WTC11 (cell line): ENCODE results near the gene PDZD2. TPM values are rescaled to one million over a fixed set of nuclear protein-coding genes. Genes with fewer than 3 reads are reported as not detected.

Experiments
- ATAC-seq: fragments of 200-7000 bp; cut with Tn5 transposase; 2 replicates; pipeline ENCODE4 v1.10.0; 2021; ENCODE audit warnings: mild to moderate bottlenecking, moderate library complexity
- CTCF ChIA-PET: fragments of 300-600 bp; sonication (Branson Sonifier 250); formaldehyde crosslinking; loops from one replicate; lab custom pipeline; 2021; ENCODE audit warnings: antibody characterized with exemption; lab: Charles Lee
- POLR2A ChIA-PET: fragments of 350-600 bp; sonication (Branson Sonifier 250); formaldehyde crosslinking; loops from one replicate; lab custom pipeline; 2021; ENCODE audit warnings: antibody characterized with exemption; lab: Charles Lee
- DNase-seq: peaks from one replicate; pipeline ENCODE4 v3.0.0; 2021; ENCODE audit warnings: low spot score
- H3K27ac Mint-ChIP-seq: 2 replicates; pipeline ENCODE4 v1.8.0; 2021; ENCODE audit warnings: mixed read lengths
- H3K27me3 Mint-ChIP-seq: 2 replicates; pipeline ENCODE4 v1.8.0; 2021; ENCODE audit warnings: low read depth, mild to moderate bottlenecking, moderate library complexity, mixed read lengths
- H3K36me3 Mint-ChIP-seq: 2 replicates; pipeline ENCODE4 v1.8.0; 2021; ENCODE audit warnings: mixed read lengths
- H3K4me1 Mint-ChIP-seq: 2 replicates; pipeline ENCODE4 v1.8.0; 2022; ENCODE audit warnings: mixed read lengths
- H3K4me3 Mint-ChIP-seq: 2 replicates; pipeline ENCODE4 v1.8.0; 2021; ENCODE audit warnings: mild to moderate bottlenecking, moderate library complexity, mixed read lengths
- H3K9me3 Mint-ChIP-seq: 2 replicates; pipeline ENCODE4 v1.8.0; 2021; ENCODE audit warnings: mixed read lengths
- CDX4 ChIP-seq: fragments of 250-450 bp; sonication (Bioruptor Pico); IDR thresholded peaks from 2 replicates; pipeline ENCODE4 v1.9.0; 2021; ENCODE audit warnings: moderate library complexity, mild to moderate bottlenecking, inconsistent platforms, borderline replicate concordance
- CREB1 ChIP-seq: sonication (generic); formaldehyde crosslinking; IDR thresholded peaks from 2 replicates; pipeline ENCODE4 v1.8.0; 2023; ENCODE audit warnings: mild to moderate bottlenecking, missing genetic modification reagents
- CTCF ChIP-seq: fragments of 200-600 bp; IDR thresholded peaks from 2 replicates; pipeline ENCODE4 v1.8.0; 2022; ENCODE audit warnings: antibody characterized with exemption
- E2F5 ChIP-seq: sonication (generic); formaldehyde crosslinking; IDR thresholded peaks from 2 replicates; pipeline ENCODE4 v1.8.1; 2022; ENCODE audit warnings: mild to moderate bottlenecking, moderate library complexity, missing genetic modification reagents
- GRHL2 ChIP-seq: fragments of 250-450 bp; sonication (Bioruptor Pico); IDR thresholded peaks from 2 replicates; pipeline ENCODE4 v1.8.0; 2022; ENCODE audit warnings: mild to moderate bottlenecking, moderate library complexity; ENCODE audit not compliant: insufficient replicate concordance, severe bottlenecking
- HMGA2 ChIP-seq: fragments of 250-450 bp; sonication (Bioruptor Pico); IDR thresholded peaks from 2 replicates; pipeline ENCODE4 v1.4.0; 2021; ENCODE audit warnings: mild to moderate bottlenecking, moderate library complexity
- MLX ChIP-seq: sonication (generic); formaldehyde crosslinking; IDR thresholded peaks from 2 replicates; pipeline ENCODE4 v1.8.1; 2023; ENCODE audit warnings: mild to moderate bottlenecking, missing genetic modification reagents, moderate library complexity
- NFATC4 ChIP-seq: fragments of 250-450 bp; sonication (Bioruptor Pico); IDR thresholded peaks from 2 replicates; pipeline ENCODE4 v1.9.0; 2021; ENCODE audit warnings: mild to moderate bottlenecking
- NR3C1 ChIP-seq: sonication (generic); formaldehyde crosslinking; conservative IDR thresholded peaks from 2 replicates; pipeline ENCODE4 v1.8.1; 2023; ENCODE audit warnings: low read depth, mild to moderate bottlenecking, missing genetic modification reagents
- PRRX2 ChIP-seq: fragments of 250-450 bp; sonication (Bioruptor Pico); IDR thresholded peaks from 2 replicates; pipeline ENCODE4 v1.8.0; 2021; ENCODE audit warnings: mild to moderate bottlenecking
- SMAD3 ChIP-seq: sonication (generic); formaldehyde crosslinking; IDR thresholded peaks from 2 replicates; pipeline ENCODE4 v1.8.0; 2022; ENCODE audit warnings: missing genetic modification reagents, mild to moderate bottlenecking, borderline replicate concordance
- TEAD4 ChIP-seq: sonication (generic); formaldehyde crosslinking; IDR thresholded peaks from 2 replicates; pipeline ENCODE4 v1.8.0; 2022; ENCODE audit warnings: mild to moderate bottlenecking, missing genetic modification reagents
- ZBTB21 ChIP-seq: sonication (generic); formaldehyde crosslinking; IDR thresholded peaks from 2 replicates; pipeline ENCODE4 v1.8.1; 2023; ENCODE audit warnings: mild to moderate bottlenecking, missing genetic modification reagents, borderline replicate concordance
- ZNF263 ChIP-seq: sonication (generic); formaldehyde crosslinking; IDR thresholded peaks from 2 replicates; pipeline ENCODE4 v1.8.1; 2022; ENCODE audit warnings: low read depth, mild to moderate bottlenecking, moderate library complexity, missing genetic modification reagents
- ZNF423 ChIP-seq: fragments of 250-450 bp; sonication (Bioruptor Pico); IDR thresholded peaks from 2 replicates; pipeline ENCODE4 v2.1.2; 2022; ENCODE audit warnings: mild to moderate bottlenecking, moderate library complexity
- total RNA-seq: library from RNA; stranded (reverse); gene quantifications from 3 replicates; pipeline ENCODE4 v1.2.3, GENCODE V29; 2021
- TF ChIP-seq, protein P1 (sequence below): fragments of 250-450 bp; sonication (Bioruptor Pico); conservative IDR thresholded peaks from 2 replicates; pipeline ENCODE4 v1.9.0; 2021; ENCODE audit warnings: mild to moderate bottlenecking
- TF ChIP-seq, protein P2 (sequence below): sonication (generic); formaldehyde crosslinking; IDR thresholded peaks from 2 replicates; pipeline ENCODE4 v1.8.0; 2022; ENCODE audit warnings: mild to moderate bottlenecking, missing genetic modification reagents
- TF ChIP-seq, protein P3 (sequence below): fragments of 250-450 bp; sonication (Bioruptor Pico); IDR thresholded peaks from 2 replicates; pipeline ENCODE4 v1.9.0; 2021; ENCODE audit warnings: mild to moderate bottlenecking

The PDZD2 gene
- total RNA-seq, 1 experiment from 2014 or later, result 11.4 TPM

GRCh38 chr5:31924005-31924404, 285.1 kb downstream of the PDZD2 start:
- no peak overlapping the region for H3K27ac Mint-ChIP-seq
- no peak for DNase-seq
- ATAC-seq, result no peak
- POLR2A ChIA-PET, result no interaction called here
- no peak overlapping the region for H3K4me3 Mint-ChIP-seq
- TF ChIP-seq SMAD3 (CRISPR knock-in tag), result no peak
- TF ChIP-seq CTCF, result no peak
- TF ChIP-seq TEAD4 (CRISPR knock-in tag), result no peak
- no peak for TF ChIP-seq ZNF263 (CRISPR knock-in tag)
- TF ChIP-seq NFATC4 (CRISPR knock-in tag), result no peak
- CTCF ChIA-PET, result no interaction called here
- H3K4me1 Mint-ChIP-seq, result peaks cover 13% of the 10 kb centered on the region
- no peaks in the 10 kb centered on the region for H3K36me3 Mint-ChIP-seq
- H3K9me3 Mint-ChIP-seq, result no peaks in the 10 kb centered on the region
- H3K27me3 Mint-ChIP-seq, result no peaks in the 10 kb centered on the region

- H3K4me1 Mint-ChIP-seq, result peaks cover 11% of the 10 kb centered on the region
- DNase-seq (no peak), ATAC-seq (no peak)
- no peak for TF ChIP-seq ZBTB21
- no peaks in the 10 kb centered on the region for H3K9me3 Mint-ChIP-seq
- ChIA-PET POLR2A (no interaction called here), CTCF (interaction anchor here (0.6 to 0.7 kb wide), 2 partner anchors 77 to 206 kb away, joined by 3 to 4 read pairs; no protein-coding TSS in a partner anchor)
- H3K36me3 Mint-ChIP-seq, result no peaks in the 10 kb centered on the region
- no peak overlapping the region for H3K4me3 Mint-ChIP-seq
- H3K27ac Mint-ChIP-seq, result no peak overlapping the region
- no peaks in the 10 kb centered on the region; the same call in 1 of the 2 replicates for H3K27me3 Mint-ChIP-seq
Measured at GRCh38 chr5:31931874-31932273, 292.9 kb downstream of the PDZD2 start.

DNA sequence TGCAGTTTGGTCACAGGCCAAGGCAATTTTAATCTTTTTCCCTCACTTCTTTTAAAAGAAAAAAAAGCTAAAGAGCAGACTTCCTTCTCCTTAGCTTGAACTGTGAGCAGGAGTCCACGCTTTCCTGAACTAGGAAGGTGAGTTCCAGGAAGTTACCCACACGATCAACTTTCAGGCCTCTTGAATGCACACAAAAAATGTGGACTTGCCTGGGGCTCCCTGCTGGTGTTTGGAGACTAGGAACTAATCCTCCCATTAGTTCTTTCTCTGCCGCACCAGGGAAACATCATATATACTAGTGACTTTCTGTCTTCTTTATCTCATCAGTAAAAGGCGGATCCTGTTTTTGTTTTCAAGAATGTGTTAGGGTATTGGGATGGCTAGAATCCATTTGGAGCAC, 295.2 kb downstream of the PDZD2 start:
- Mint-ChIP-seq H3K27ac (0 out of 2 replicates have a peak overlapping the region, but pooled peaks have one; percentile 9), H3K9me3 (peaks cover 6% of the 10 kb centered on the region), H3K4me1 (peaks cover 7% of the 10 kb centered on the region), H3K36me3 (no peaks in the 10 kb centered on the region; the same call in 1 of the 2 replicates), H3K27me3 (no peaks in the 10 kb centered on the region; the same call in 1 of the 2 replicates), H3K4me3 (no peak overlapping the region)
- ChIA-PET CTCF (interaction anchor here (0.5 kb wide), 1 partner anchor 145 kb away, joined by 3 read pairs; no protein-coding TSS in a partner anchor), POLR2A (no interaction called here)
- no peak for TF ChIP-seq NR3C1
- no peak for TF ChIP-seq CDX4
- TF ChIP-seq, protein P1, sequence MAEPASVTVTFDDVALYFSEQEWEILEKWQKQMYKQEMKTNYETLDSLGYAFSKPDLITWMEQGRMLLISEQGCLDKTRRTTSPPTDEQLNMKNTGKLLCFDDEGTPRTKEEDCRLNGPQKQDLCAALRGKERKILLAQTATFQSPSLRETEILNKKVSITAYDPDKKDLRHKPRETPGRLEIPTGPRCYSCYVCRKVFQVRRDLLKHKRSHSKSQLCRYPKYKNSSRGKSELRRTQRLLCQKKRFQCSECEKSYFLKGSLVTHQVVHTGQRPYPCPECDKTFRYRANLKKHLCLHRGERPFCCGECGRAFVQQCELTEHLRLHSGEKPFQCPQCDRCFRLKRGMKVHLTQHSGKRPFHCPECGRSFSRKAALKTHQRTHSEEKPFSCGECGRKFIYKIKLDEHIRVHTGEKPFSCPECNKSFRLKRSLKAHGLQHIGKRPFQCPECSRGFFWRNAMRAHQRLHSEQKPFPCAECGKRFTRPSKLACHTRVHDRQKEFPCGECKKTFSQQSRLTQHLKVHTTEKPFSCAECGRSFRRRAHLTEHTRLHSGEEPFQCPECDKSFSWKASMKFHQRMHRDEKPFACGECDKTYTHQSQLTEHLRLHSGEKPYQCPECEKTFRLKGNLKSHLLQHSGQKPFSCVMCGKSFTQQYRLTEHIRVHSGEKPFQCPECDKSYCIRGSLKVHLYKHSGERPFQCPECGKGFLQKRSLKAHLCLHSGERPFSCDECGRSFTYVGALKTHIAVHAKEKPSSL (CRISPR knock-in tag), result no peak
- TF ChIP-seq E2F5 (CRISPR knock-in tag), result no peak
- TF ChIP-seq, protein P2, sequence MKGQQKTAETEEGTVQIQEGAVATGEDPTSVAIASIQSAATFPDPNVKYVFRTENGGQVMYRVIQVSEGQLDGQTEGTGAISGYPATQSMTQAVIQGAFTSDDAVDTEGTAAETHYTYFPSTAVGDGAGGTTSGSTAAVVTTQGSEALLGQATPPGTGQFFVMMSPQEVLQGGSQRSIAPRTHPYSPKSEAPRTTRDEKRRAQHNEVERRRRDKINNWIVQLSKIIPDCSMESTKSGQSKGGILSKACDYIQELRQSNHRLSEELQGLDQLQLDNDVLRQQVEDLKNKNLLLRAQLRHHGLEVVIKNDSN, result no peak
- no peak for TF ChIP-seq ZNF423 (CRISPR knock-in tag)
- no peak for TF ChIP-seq CREB1
- TF ChIP-seq GRHL2, result no peak
- TF ChIP-seq HMGA2 (CRISPR knock-in tag), result no peak
- TF ChIP-seq, protein P3, sequence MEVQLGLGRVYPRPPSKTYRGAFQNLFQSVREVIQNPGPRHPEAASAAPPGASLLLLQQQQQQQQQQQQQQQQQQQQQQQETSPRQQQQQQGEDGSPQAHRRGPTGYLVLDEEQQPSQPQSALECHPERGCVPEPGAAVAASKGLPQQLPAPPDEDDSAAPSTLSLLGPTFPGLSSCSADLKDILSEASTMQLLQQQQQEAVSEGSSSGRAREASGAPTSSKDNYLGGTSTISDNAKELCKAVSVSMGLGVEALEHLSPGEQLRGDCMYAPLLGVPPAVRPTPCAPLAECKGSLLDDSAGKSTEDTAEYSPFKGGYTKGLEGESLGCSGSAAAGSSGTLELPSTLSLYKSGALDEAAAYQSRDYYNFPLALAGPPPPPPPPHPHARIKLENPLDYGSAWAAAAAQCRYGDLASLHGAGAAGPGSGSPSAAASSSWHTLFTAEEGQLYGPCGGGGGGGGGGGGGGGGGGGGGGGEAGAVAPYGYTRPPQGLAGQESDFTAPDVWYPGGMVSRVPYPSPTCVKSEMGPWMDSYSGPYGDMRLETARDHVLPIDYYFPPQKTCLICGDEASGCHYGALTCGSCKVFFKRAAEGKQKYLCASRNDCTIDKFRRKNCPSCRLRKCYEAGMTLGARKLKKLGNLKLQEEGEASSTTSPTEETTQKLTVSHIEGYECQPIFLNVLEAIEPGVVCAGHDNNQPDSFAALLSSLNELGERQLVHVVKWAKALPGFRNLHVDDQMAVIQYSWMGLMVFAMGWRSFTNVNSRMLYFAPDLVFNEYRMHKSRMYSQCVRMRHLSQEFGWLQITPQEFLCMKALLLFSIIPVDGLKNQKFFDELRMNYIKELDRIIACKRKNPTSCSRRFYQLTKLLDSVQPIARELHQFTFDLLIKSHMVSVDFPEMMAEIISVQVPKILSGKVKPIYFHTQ (CRISPR knock-in tag), result no peak
- no peak for TF ChIP-seq MLX
- TF ChIP-seq PRRX2 (CRISPR knock-in tag), result no peak
- ATAC-seq (no peak), DNase-seq (no peak)
